Stimulated activated CD4-positive, alpha-beta T cell treated with anti-CD3 and anti-CD28 coated beads, Interleukin-12 subunit alpha, Interleukin-12 subunit beta, amount 100 ng/mL, for 24 hours (primary cell): ENCODE results near the gene ANO10.
"Not testable (repeated sequence)": the region's sequence is repeated elsewhere in the genome, so short reads cannot be mapped to it uniquely, and the experiment has no call there.

Experiments
- DNase-seq, 2 experiments: peaks; one replicate each; pipeline ENCODE4 v3.0.0-alpha.2; 2020; ENCODE audit warnings: low read depth in 2 of 2

ANO10 gene

GRCh38 chr3:43372809-43373559 is 248.8 kb downstream of the ANO10 start:
- DNase-seq, result no peak

- no peak for DNase-seq
Observed at GRCh38 chr3:43372007-43372740, 249.6 kb downstream of the ANO10 start.

GRCh38 chr3:43371494-43371893 is 250.3 kb downstream of the ANO10 start:
- no peak for DNase-seq

GRCh38 chr3:43370293-43370980 is 251.4 kb downstream of the ANO10 start:
- no peak for DNase-seq

- no peak for DNase-seq
Observed at GRCh38 chr3:43369404-43370292, 252.2 kb downstream of the ANO10 start.

GRCh38 chr3:43366885-43367284 is 254.9 kb downstream of the ANO10 start:
- no peak for DNase-seq

- no peak for DNase-seq
Observed at GRCh38 chr3:43366481-43366880, 255.3 kb downstream of the ANO10 start.

- DNase-seq, result no peak
Observed at GRCh38 chr3:43365601-43366305, 256.1 kb downstream of the ANO10 start.

- no peak for DNase-seq
Observed at GRCh38 chr3:43364926-43365325, 256.9 kb downstream of the ANO10 start.

- no peak for DNase-seq
Observed at GRCh38 chr3:43364494-43364893, 257.3 kb downstream of the ANO10 start.

- DNase-seq, result no peak
Observed at GRCh38 chr3:43363621-43364266, 258.1 kb downstream of the ANO10 start.

GRCh38 chr3:43362961-43363360 is 258.9 kb downstream of the ANO10 start:
- no peak for DNase-seq

GRCh38 chr3:43362183-43362582 is 259.6 kb downstream of the ANO10 start:
- DNase-seq, result no peak

- DNase-seq, result no peak
Observed at GRCh38 chr3:43361077-43361476, 260.7 kb downstream of the ANO10 start.

- DNase-seq, result not testable (repeated sequence)
Observed at GRCh38 chr3:43356033-43356432, 265.8 kb downstream of the ANO10 start.

GRCh38 chr3:43353923-43354670 is 267.7 kb downstream of the ANO10 start:
- no peak for DNase-seq

- no peak for DNase-seq
Observed at GRCh38 chr3:43353393-43353792, 268.4 kb downstream of the ANO10 start.

- no peak for DNase-seq
Observed at GRCh38 chr3:43349716-43350115, 272.1 kb downstream of the ANO10 start.

GRCh38 chr3:43348852-43349574 is 272.8 kb downstream of the ANO10 start:
- DNase-seq, result no peak
